ENCODE measurements around the gene DAP. TPM values are rescaled to one million over a fixed set of nuclear protein-coding genes. Genes with fewer than 3 reads are reported as not detected.

The DAP gene, protein sequence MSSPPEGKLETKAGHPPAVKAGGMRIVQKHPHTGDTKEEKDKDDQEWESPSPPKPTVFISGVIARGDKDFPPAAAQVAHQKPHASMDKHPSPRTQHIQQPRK
- total RNA-seq (2022; extraction: Qiagen RNA extraction): 55.1 to 59.9 TPM (median 57.1 TPM) in 5 replicates

GRCh38 chr5:10761185-10761932, at the start of gene DAP:
TSS of gene DAP (minus strand) at chr5:10761234. CDS start at chr5:10761068, 166 bp downstream.

Other genes with a start within 250 kb of the DAP start
- gene ANKRD33B, start 197.2 kb downstream of the DAP start, total RNA-seq (2022; extraction: Qiagen RNA extraction): 8.3 to 14.4 TPM (median 11.3 TPM) in 5 replicates